Ramos (cell line): ENCODE measurements around the gene ALPK1.

Source experiments
- in situ Hi-C: fragments of 300-500 bp; cut with MboI; formaldehyde crosslinking; loops from one replicate; pipeline ENCODE4 v1.14.3; 2022; ENCODE audit warnings: low sequenced_read_pairs; ENCODE audit not compliant: unreplicated experiment

ALPK1 gene

DNA sequence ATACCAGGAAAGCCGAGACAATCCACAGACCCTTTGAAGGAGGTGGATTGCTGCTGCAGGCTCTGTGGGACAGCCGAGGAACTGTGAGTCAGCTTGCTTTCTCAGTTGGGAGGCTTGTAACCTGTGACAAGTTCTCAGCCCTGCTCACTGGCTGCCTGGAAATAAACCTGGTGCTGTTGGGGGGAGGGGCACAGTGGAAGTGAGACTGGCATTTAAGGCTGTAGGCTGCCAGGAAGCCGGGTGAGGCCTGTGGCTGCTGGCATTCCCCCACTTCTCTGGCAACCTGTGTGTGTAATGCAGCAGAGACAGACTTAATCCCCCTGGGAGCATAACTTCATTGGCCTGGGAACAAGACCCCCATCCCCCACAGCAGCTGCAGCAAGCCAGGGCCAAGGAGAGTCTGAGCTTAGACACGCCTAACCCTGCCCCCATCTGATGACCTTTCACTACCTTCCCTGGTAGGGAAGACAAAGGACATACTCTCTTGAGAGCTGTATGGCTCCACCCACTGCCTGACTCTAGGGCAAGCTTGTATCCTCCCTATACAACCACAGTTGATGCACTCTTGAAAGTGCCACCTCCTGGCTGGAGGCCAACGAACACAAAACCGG is 64.1 kb downstream of the ALPK1 start:
- in situ Hi-C loops: no loop called here

DNA sequence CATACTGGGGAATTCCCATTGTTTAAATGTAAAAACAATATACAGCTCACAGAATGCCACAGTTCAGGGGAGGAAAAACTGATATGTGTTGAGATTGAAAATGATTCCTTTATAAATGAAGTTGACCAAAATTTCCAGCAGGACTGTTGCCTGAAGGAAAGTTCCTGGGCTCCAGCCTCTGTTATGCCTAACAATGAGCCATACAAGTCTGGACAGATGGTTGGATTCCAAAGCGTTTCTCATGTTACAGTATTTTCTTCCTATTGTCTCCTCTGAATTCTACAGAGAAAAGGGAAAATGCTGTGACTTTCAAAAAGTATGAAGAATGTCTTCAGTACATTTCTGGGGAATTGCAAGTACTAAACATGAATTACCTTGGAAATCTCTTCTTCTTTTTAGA is 73.3 kb downstream of the ALPK1 start:
- in situ Hi-C loops: no loop called here

DNA sequence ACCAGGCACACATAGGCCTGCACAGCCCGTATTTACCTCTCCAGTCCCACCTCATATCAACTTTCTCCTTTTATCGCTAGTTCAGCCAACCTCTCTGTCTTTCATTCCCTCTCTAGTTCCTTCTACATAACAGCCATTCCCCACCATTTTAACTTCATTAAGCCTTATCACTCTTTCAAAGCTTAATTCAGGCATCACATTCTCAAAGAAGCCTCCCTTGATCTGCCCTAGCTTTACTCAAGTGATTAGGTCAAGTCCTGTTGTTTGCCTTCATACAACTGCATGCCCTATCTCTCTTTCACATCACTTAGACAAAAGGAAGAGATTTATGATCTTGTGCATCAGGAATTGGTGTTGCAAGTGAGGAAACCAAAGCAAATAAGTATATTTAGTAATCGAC is 74.2 kb downstream of the ALPK1 start:
- in situ Hi-C loops: no loop called here

DNA sequence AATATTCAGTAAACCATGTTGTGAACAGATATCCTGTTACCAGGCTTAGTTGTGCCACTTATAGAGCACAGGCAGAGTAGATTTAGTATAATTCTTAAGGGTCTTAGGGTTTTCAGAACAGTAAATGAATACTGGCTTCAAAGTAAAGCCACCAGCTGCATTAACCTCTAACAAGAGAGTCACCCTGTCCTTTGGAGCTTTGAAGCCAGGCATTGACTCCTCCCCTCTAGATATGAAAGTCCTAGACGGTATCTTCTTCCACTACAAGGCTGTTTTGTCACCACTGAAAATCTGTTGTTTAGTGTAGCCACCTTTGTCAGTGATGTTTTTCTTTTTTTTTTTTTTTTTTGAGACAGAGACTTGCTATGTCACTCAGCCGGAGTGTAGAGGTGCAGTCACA is 77.7 kb downstream of the ALPK1 start:
- in situ Hi-C loops: no loop called here

DNA sequence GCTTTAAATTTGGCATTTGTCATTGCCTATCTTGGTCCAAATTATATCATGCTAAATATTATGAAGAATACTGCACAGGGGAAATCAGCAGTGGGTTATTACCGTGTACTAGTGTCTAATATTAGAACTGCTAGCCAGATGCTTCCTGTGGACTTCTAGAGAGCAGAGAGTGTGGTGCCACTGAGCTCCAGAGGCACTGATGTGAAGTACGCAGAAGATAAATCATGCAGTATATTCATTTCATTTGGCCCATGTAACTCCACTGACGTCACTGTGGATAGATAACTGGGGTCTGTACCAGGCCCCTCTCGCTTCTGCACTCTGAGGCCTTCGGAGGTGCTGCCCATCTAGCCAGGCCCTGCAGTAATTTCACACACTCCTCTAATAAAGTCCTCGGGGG is 80.0 kb downstream of the ALPK1 start:
- in situ Hi-C loops: no loop called here

DNA sequence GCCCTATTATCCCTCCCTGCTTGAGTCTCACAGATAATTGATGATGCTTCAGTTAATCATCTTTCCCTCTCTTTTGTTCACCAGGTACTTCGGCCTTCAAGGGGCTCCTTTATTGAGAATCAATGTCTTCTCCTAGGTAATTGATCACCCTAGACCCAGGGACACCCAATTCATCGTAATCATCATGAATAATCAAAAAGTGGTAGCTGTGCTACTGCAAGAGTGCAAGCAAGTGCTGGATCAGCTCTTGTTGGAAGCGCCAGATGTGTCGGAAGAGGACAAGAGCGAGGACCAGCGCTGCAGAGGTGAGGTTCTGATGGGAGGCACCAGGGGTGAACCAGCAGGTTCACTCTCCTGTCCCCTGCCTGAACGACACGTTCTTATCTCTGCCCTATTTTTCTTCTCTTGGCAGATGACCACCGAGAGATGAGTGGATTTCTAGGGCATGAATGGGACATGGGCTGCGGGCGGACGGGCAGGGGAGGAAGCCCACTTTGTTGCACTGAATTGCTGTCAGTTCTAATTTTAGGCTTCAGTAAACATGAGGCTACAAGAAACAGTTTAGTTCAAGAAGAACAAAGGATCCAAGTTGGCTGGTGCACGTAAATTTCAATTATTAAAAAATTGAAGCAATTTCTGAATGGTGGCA is 80.5 kb downstream of the ALPK1 start:
- in situ Hi-C loops: no loop called here

DNA sequence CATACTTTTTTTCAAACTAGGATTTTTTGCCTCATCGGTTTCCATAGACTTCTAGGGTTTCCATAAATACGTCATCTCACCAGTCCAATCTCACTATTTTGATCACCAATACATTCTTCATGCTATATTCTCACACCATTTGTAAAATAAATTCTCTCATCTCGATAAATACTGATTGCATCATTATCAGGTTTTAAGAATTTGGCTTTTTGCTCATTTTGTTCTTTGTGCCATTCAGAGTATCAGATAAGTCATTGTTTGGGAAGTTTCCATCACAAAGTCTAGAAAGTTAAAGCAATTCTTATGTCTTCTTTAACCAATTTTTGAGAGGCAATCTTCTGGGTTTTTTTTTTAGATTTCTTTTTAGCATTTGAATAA is 81.1 kb downstream of the ALPK1 start:
- in situ Hi-C loops: no loop called here

DNA sequence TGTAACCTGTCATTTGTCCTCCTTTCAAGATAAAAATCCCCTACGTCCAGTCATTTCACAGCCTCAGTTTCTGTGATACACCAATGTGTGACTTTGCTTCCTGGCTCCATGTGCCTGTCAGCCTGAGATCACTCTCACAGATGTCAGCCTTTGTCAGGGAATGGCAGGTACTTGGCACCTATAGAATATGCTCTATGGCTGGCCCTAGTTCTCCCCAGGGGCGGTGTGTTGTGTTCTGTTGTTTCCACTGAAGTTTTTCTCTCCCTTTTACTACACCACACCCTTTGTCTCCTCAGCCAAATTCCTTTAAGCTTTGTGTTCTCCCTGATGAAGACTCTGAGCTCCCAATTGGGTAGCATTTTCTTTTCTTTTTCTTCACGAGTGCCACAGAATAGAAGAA is 81.7 kb downstream of the ALPK1 start:
- in situ Hi-C loops: no loop called here

DNA sequence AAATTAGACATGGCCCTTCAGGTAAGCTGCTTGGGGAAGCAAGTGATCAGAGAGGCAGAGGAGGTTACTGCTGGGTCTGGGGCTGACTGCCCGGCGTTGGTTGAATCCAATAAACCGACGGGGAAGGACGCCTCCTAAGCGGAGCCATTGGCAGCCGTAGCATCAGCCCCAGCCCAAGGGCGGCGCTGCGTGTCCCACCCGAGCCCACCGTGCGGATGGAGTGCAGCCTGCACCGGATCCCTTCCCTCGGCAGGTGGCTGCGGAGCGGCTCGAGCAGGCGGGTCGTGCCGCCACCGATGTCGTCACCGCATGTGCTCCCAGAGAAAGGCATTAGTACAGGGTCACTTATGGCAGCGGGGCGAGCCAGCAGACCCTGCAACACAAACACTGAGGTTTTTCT is 82.1 kb downstream of the ALPK1 start:
- in situ Hi-C loops: no loop called here

DNA sequence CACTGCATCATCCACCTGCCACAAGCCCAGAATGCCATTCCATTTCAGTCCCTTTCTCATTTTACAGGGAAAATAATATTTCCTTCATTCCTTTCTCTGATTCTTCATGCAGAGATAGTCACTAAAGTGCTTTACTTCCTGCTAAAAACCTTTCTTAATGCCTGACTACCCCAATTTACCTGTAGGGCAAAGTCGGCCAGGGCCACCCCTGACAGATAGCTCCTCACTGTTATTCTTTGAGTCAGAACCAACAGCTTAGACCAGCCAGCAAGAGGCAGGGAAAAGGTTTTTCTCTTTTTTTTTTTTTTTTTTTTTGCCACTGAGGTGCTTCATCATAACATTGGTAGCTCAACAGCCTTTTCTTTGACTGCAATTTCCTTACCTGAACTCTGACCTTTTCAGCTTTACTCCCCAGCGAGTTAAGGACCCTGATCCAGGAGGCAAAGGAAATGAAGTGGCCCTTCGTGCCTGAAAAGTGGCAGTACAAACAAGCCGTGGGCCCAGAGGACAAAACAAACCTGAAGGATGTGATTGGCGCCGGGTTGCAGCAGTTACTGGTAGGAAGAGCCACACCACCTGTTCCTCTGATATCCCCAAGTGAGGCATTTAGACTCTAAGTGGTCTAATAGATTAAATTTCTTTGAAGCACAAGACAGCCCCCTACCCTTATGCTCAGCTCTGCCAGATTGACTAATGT is 85.0 kb downstream of the ALPK1 start:
- in situ Hi-C loops: no loop called here

DNA sequence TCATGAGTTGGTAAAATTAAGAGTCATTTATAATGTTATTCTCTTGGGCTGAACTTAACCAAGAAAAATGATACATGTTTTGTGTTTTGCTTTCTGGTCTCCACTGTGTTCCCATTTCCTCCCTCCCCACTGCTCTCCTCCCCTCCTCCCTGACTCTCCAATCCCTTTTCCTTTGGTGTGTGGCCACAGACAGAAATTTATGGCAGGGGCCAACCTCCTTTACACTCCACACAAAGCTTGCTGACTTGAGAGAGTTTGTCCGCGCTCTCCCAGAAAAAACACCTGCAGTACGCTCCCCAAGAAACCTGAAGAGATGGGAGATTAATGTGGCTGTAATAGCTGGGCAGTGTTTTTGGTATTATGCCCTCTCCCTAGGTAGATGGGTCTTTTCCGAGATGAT is 88.9 kb downstream of the ALPK1 start:
- in situ Hi-C loops: no loop called here

DNA sequence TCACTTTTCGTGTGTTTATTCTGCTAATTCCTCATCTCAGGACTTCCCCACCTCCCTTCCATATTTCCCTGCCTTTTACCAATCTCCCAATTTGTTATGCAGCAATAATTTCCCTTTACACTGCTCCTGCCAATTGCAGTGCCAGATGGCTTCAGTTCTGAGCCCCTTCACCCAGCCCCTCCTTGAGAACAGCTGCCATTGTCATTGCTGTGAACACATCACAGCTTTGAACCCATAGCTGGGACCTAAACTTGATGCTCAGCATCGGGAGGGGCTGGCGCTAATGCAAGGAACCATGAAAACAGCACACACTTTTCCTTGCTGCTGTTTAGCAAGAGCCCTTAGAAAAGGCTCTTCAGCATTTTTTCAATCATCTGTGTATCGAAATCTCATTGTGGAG is 104.9 kb downstream of the ALPK1 start:
- in situ Hi-C loops: no loop called here

DNA sequence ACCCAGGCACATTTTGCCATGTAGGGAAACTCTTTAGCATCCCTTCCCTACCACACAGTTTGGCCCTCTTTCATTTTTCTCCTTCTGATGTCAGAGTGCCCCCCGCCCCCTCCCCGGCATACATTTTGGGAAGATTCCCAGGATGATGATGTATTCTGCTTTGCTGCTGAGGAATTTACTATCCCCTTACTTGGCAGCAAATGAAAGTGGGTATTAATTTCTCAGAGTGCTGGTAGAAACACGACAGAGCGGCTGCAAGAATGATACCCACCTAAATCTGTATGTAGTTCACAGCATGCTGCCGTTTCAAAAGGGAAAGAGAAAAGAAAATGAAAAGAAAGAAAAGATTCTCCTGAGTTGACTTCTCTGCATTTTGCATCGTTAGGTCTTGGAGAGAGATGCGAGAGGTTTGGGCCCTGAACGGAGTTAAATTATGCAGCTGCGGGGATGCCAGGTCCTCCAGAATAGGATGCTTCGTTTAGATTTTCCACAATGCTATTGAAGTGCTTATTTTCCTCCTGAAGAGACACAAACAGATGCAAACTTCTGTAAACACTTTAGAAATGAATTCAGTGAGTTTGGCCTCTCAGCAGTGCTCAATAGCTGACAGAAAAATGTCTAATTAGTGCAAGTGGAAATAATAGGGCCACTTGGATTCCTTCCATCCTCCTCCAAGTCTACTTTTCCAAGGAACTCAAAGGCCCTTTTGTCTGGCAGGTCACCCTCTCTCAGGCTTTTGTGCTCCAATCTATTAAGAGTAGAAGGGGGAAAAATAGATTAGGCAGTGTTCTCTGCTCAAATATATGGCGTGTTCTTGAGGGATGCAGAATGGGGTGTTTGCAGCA is 106.2 kb downstream of the ALPK1 start:
- in situ Hi-C loops: no loop called here

DNA sequence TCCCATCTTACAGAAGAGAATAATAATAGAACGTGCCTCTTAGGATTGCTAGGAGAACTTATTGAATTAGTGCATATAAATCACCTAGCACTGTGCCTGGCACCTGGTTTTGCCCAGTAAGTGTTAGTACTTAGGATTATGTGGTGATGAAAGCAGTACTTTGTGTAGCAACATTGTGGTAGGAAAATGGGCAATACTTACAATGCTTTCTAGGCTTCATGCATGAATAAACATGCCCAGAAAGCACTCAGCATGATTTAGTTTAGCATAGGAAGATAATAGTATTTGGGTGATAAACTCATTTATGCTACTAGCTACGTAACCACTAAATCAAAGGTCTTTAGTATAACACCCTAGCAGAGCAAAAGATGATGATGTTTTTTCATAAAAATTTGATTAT is 113.2 kb downstream of the ALPK1 start:
- in situ Hi-C loops: no loop called here

DNA sequence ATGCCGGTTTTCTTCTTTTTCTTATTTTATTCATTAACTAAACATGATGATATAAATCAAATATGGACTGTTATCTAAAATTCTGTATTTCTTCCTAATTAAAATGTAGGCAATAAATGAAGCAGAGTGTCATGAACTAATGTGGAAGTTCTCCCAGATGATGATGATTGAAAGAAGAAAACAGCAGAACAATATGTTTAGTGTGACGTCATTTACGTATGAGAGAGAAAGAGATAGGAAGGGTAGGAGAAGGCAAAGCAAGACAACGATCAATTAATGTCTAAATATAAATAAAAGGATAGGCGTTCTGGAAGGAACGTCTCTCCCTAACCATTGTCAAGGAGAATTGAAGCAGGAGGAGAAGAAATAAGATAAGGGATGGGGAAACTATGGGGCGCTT is 113.6 kb downstream of the ALPK1 start:
- in situ Hi-C loops: no loop called here

DNA sequence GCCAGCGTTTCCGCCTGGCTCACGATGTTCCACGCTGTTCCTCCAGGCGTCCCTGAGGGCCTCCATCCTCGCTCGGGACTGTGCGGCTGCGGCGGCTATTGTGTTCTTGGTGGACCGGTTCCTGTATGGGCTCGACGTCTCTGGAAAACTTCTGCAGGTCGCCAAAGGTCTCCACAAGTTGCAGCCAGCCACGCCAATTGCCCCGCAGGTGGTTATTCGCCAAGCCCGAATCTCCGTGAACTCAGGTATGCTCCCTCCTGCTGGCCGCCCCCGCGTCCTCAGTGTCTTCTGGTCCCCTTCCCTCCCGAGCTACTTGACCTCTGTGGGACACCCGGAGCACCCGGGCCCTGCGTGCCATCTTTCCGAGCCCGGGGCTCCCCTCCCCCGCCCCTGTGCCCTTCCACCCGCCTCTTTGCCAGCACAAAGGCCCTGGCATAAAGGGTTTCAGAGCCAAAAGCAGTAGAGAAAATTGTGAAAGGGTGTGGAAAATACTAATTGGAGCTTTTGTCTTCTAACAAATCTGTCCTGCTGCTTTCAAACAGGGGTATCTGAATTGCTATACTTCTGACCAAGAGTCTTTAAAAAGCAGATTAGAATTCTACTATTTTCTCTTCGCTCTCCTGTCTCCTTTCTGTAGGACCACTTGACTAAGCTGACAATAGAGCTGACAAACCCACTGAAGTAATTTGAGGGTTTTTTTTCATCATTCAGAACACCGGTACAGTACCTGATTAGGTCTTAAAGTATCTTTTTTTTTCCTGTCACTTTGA is 114.8 kb downstream of the ALPK1 start:
- in situ Hi-C loops: no loop called here

DNA sequence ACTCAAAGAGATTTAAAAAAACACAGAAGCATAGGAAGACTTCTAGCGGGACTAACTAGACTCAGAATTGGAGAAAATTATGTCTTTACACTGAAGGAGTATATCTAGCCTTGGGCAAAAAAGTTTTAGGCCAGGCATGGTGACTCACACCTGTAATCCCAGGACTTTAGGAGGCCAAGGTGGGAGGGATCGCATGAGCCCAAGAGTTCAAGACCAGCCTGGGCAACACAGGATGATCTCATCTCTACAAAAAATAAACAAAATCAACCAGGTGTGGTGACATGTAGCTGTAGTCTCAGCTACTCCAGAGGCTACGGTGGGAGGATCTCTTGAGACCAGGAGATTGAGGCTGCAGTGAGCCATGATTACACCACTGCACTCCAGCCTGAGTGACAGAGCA is 119.3 kb downstream of the ALPK1 start:
- in situ Hi-C loops: no loop called here

DNA sequence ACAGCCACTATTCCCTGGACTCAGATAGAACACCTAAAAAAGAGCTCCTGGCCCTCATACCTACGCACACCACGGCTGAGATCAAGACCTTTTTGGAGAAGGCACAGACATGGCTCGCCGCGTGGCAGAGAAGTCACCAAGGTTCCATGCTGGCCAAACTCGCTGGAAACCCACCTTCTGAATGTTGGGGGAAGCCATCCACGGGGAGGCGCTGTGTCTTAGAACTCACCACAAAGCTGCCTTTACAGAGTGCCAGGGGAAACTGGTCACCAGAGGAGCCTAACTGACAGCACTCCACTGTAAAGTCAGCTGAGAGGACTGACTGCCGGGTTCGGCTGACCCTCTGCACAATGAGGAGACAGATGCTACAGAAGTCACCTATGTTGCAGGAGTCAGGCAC is 120.9 kb downstream of the ALPK1 start:
- in situ Hi-C loops: no loop called here

DNA sequence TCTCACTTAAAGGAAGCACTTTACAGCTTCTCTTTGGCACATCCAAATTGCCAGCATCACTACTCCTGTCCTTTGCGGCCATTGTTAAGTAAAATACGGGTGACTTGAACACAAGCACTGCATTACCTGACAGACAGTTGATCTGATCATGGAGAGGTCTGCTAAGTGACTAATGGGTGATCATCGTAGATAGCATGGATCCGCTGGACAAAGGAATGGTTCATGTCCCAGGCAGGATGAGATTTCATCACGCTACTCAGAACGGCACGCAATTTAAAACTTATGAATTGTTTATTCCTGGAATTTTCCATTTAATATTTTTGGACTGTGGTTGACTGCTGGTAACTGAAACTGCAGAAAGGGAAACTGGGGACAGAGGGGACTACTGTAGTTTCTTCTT is 124.7 kb downstream of the ALPK1 start:
- in situ Hi-C loops: no loop called here

DNA sequence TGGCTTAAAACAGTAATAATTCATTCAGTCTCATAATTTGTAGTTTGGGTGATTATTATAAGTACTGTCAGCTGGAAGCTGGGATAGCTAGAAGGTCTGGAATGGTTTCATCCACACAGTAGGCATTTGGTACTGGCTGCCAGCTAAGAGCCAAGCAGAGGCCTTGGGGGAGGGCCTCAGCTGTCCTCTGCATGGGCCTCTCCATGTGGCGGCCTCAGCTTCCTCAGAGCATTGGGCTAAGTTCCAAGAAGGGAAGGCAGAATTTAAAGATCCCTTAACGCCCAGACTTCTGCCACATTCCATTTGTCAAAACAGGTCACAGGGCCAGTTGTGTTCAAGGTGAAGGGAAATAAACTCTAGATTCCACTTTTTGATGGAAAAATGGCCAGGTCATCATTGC is 125.5 kb downstream of the ALPK1 start:
- in situ Hi-C loops: no loop called here
